PC-9 (cell line): ENCODE data around the gene KRTAP10-6. TPM values are rescaled to one million over a fixed set of nuclear protein-coding genes. Genes with fewer than 3 reads are reported as not detected.

Experiments used
- BruUV-seq: library from RNA; stranded (reverse); fragments of 400-500 nt; replicated peaks from 2 replicates; lab custom pipeline; 2021; lab: Mats Ljungman, UMichigan
- CTCF ChIA-PET: fragments of 300-600 bp; sonication (Branson Sonifier 250); formaldehyde crosslinking; loops from one replicate; lab custom pipeline; 2022; ENCODE audit warnings: antibody characterized with exemption; lab: Charles Lee
- POLR2A ChIA-PET: fragments of 300-600 bp; sonication (Branson Sonifier 250); formaldehyde crosslinking; loops from one replicate; lab custom pipeline; 2022; ENCODE audit warnings: antibody characterized with exemption; ENCODE audit not compliant: unreplicated experiment; lab: Charles Lee
- DNase-seq, 2 experiments: peaks; one replicate each; pipeline versions ENCODE4 v3.0.0 to v3.0.0-alpha.2; 2015 to 2022; ENCODE audit warnings: mixed read lengths in 1 of 2
- H2AFZ ChIP-seq: fragments of 200-600 bp; sonication (generic); 2 replicates; pipeline ENCODE4 v1.8.1; 2017; ENCODE audit warnings: antibody characterized with exemption
- H3F3A ChIP-seq: fragments of 200-600 bp; sonication (generic); 2 replicates; pipeline ENCODE4 v1.8.1; 2017; ENCODE audit warnings: antibody characterized with exemption, mild to moderate bottlenecking, low read depth; ENCODE audit not compliant: insufficient read depth
- H3K27ac ChIP-seq: fragments of 200-600 bp; sonication (generic); 2 replicates; pipeline ENCODE4 v1.6.1; 2016; ENCODE audit warnings: mixed run types
- H3K27me3 ChIP-seq: fragments of 200-600 bp; sonication (generic); 2 replicates; pipeline ENCODE4 v1.6.1; 2016; ENCODE audit warnings: low read depth, mixed run types; ENCODE audit not compliant: insufficient read depth
- H3K36me3 ChIP-seq: fragments of 200-600 bp; sonication (generic); 2 replicates; pipeline ENCODE4 v1.6.1; 2016; ENCODE audit warnings: low read depth, mixed run types
- H3K4me1 ChIP-seq: fragments of 200-600 bp; sonication (generic); replicated peaks from 2 replicates; pipeline ENCODE4 v1.6.1; 2016; ENCODE audit warnings: mixed run types; ENCODE audit not compliant: insufficient read depth
- H3K4me2 ChIP-seq: fragments of 200-600 bp; sonication (generic); 2 replicates; pipeline ENCODE4 v1.6.1; 2017; ENCODE audit warnings: mixed run types
- H3K4me3 ChIP-seq: fragments of 200-600 bp; sonication (generic); 2 replicates; pipeline ENCODE4 v1.6.1; 2016; ENCODE audit warnings: mixed run types
- H3K79me2 ChIP-seq: fragments of 200-600 bp; sonication (generic); 2 replicates; pipeline ENCODE4 v1.6.1; 2017; ENCODE audit warnings: low read depth, mixed run types
- H3K9me2 ChIP-seq: fragments of 200-600 bp; sonication (generic); 2 replicates; pipeline ENCODE4 v1.8.1; 2017; ENCODE audit warnings: mild to moderate bottlenecking; ENCODE audit not compliant: insufficient read depth
- H3K9me3 ChIP-seq: fragments of 200-600 bp; sonication (generic); 2 replicates; pipeline ENCODE4 v1.8.1; 2016; ENCODE audit warnings: low read depth; ENCODE audit not compliant: insufficient read depth
- H4K20me1 ChIP-seq: fragments of 200-600 bp; sonication (generic); 2 replicates; pipeline ENCODE4 v1.8.1; 2017; ENCODE audit not compliant: insufficient read depth
- CTCF ChIP-seq: fragments of 200-600 bp; sonication (generic); conservative IDR thresholded peaks from 2 replicates; pipeline ENCODE4 v1.6.1; 2017; ENCODE audit warnings: mixed run types, antibody characterized with exemption, mild to moderate bottlenecking, moderate library complexity
- EZH2 ChIP-seq: fragments of 200-600 bp; sonication (generic); IDR thresholded peaks from 2 replicates; pipeline ENCODE4 v1.8.0; 2017; ENCODE audit warnings: antibody characterized with exemption, low read depth
- intact Hi-C: fragments of 100-400 bp; cut with micrococcal nuclease; formaldehyde crosslinking; loops from one replicate; pipeline ENCODE4 v1.10.0; 2022; ENCODE audit not compliant: unreplicated experiment
- total RNA-seq: library from RNA; stranded (reverse); gene quantifications from 2 replicates; pipeline ENCODE4 v1.2.3, GENCODE V29; 2021

The KRTAP10-6 gene
- total RNA-seq, 1 experiment from 2014 or later = not detected

- H3K36me3 ChIP-seq = no peaks in the 10 kb centered on the region
- H3F3A ChIP-seq = no peaks in the 10 kb centered on the region
- no peaks in the 10 kb centered on the region for H3K4me1 ChIP-seq
- H3K9me3 ChIP-seq = no peaks in the 10 kb centered on the region
- BruUV-seq = no TSS peak
- POLR2A ChIA-PET = no interaction called here
- no peak overlapping the region for H3K4me2 ChIP-seq
- no peaks in the 10 kb centered on the region for H3K9me2 ChIP-seq
- CTCF ChIA-PET = no interaction called here
- H3K27me3 ChIP-seq = peaks cover 67% of the 10 kb centered on the region
- intact Hi-C loops = no loop called here
- H3K4me3 ChIP-seq = no peak overlapping the region
- TF ChIP-seq EZH2 = no peak
- TF ChIP-seq CTCF = no peak
- no peak overlapping the region for H3K27ac ChIP-seq
- no peak overlapping the region for H2AFZ ChIP-seq
- H4K20me1 ChIP-seq = no peaks in the 10 kb centered on the region
- DNase-seq = no peak
- H3K79me2 ChIP-seq = no peaks in the 10 kb centered on the region
Measured at GRCh38 chr21:44557491-44558328, 34.6 kb downstream of the KRTAP10-6 start.

- H3K4me1 ChIP-seq = no peaks in the 10 kb centered on the region
Measured at GRCh38 chr21:44556879-44557278, 35.4 kb downstream of the KRTAP10-6 start.

GRCh38 chr21:44555200-44555875 is 37.0 kb downstream of the KRTAP10-6 start:
- BruUV-seq = no TSS peak
- Histone ChIP-seq H3K79me2 (no peaks in the 10 kb centered on the region), H3K9me3 (no peaks in the 10 kb centered on the region), H3K4me1 (no peaks in the 10 kb centered on the region), H3K9me2 (no peaks in the 10 kb centered on the region), H3K27ac (no peak overlapping the region), H3K36me3 (no peaks in the 10 kb centered on the region), H3K4me2 (no peak overlapping the region), H3F3A (no peaks in the 10 kb centered on the region), H4K20me1 (no peaks in the 10 kb centered on the region), H3K27me3 (peaks cover 76% of the 10 kb centered on the region), H3K4me3 (no peak overlapping the region), H2AFZ (no peak overlapping the region)
- CTCF ChIA-PET = no interaction called here
- DNase-seq = no peak
- intact Hi-C loops = no loop called here
- POLR2A ChIA-PET = no interaction called here
- no peak for TF ChIP-seq EZH2
- no peak for TF ChIP-seq CTCF

More at GRCh38 chr21:44556879-44557278, 35.4 kb downstream of the KRTAP10-6 start:
- no TSS peak for BruUV-seq
- intact Hi-C loops = no loop called here
- Histone ChIP-seq H3K9me2 (no peaks in the 10 kb centered on the region), H3K27ac (no peak overlapping the region), H3K27me3 (peaks cover 71% of the 10 kb centered on the region), H3K79me2 (no peaks in the 10 kb centered on the region), H2AFZ (no peak overlapping the region), H4K20me1 (no peaks in the 10 kb centered on the region), H3F3A (no peaks in the 10 kb centered on the region), H3K4me3 (no peak overlapping the region), H3K4me2 (no peak overlapping the region), H3K9me3 (no peaks in the 10 kb centered on the region), H3K36me3 (no peaks in the 10 kb centered on the region)
- DNase-seq = no peak
- POLR2A ChIA-PET = no interaction called here
- CTCF ChIA-PET = no interaction called here
- TF ChIP-seq EZH2 (0 out of 2 replicates have a peak, but pooled peaks have one; percentile 44), CTCF (no peak)
